NCI-H1048 (cell line): ENCODE results near the gene ALG6.
"Not testable (repeated sequence)": the region's sequence is repeated elsewhere in the genome, so short reads cannot be mapped to it uniquely, and the experiment has no call there.

Source experiments
- DNase-seq: peaks from one replicate; lab custom pipeline; 2025; lab: John Stamatoyannopoulos, UW

The ALG6 gene

DNA sequence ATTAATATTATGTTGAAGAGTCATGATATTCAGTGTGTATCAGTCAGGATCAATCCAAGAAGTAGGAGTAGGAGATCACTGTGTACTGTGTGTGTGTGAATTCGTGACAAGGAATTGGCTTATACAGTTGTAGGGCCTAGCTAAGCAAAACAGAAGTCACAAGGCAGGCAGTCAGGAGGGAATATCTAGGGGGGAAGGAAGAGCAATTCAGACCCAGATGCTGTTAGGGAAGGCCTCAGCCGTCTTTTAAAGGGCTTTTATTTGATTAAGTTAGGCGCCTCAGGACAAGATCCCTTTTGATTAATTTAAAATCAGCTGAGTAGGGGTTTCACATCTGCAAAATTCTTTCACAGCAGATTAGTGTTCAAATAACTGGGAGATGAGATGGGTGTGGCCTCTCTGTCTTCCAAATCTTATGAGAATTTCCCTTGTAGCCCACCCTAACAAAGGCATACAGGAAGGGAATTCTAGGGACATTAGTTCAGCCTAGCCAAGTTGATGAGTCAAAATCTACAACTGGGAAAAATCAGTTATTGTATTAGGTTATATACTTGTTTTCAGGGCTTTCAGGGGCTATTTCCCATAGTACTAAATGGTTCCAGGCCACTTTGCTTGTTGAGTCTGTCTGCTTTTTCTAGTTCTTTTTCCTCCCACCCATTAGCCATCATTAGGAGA, 47.4 kb downstream of the ALG6 start:
- no peak for DNase-seq

DNA sequence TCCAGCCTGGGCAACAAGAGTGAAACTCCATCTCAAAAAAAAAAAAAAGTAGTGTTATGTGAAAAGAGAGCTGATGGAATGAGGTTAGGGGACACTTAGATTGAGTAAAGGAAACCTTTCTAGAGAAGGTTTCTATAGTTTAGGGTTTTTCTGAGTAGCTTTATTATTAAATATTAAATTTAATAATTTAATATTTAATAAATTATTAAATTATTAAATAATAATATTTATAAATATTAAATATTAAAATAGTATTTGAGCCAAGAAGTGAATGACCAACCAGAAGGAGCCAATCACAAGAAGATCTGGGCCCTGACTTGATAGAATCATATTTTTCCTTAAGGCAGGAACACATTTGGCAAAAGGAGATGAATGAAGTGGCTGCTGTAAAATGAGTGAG, 50.7 kb downstream of the ALG6 start:
- no peak for DNase-seq

DNA sequence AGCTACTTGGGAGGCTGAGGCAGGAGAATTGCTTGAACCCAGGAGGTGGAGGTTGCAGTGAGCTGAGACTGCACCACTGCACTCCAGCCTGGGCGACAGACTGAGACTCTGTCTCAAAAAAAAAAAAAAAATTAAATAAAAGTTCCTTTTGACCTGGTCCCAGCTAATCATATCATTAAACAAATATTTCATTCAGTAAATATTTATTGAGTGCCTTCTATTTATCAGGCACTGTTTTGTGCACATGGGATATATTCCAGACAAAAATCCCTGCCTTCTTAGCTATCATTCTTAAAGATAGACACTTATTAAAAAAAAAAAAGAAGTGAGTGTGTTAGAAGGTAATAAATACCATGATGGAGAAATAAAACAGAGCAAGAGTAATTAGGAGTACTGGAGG, 53.3 kb downstream of the ALG6 start:
- not testable (repeated sequence) for DNase-seq

DNA sequence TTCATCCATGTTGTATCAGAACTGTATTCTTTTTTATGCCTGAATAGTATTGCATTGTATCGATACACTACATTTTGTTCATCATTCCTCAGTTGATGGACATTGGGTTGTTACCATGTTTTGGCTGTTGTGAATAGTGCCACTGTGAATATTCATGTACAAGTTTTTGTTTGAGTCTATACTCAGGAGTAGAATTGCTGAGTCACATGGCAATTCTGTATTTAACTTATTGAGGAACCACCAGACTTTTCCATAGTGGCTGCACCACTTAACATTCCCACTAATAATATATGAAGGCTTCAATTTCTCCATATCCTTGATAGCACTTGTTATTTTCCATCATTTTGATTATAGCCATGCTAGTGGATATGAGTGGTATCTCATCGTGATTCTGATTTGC, 56.2 kb downstream of the ALG6 start:
- DNase-seq: no peak

DNA sequence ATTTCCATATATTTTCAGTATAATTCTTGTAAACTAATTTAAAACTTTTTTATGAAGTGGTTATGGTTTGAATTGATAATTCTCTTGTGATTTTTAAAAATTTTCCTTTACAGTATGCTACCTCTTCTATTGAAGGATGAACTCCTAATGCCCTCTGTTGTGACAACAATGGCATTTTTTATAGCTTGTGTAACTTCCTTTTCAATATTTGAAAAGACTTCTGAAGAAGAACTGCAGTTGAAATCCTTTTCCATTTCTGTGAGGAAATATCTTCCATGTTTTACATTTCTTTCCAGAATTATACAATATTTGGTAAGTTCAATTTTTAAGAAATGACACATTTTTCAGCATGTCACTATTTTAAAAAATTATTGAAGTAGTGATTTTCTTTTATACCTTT, 61.4 kb downstream of the ALG6 start:
- DNase-seq: no peak

DNA sequence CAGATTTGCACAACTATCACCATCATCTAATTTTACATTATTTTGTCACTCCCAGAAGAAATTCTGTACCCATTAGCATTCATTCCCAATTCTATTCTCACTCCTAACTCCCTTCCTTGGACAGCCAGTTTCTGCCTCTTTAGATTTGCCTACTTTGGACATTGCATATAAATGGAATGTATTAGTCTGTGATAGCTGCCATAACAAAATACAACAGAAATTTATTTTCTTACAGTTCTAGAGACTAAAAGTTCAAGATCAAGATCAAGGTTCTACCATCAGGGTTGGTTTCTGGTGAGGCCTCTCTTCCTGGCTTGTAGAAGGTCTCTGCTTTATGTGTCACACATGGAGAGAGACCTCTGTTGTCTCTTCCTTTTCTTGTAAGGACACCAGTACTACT, 61.9 kb downstream of the ALG6 start:
- no peak for DNase-seq

DNA sequence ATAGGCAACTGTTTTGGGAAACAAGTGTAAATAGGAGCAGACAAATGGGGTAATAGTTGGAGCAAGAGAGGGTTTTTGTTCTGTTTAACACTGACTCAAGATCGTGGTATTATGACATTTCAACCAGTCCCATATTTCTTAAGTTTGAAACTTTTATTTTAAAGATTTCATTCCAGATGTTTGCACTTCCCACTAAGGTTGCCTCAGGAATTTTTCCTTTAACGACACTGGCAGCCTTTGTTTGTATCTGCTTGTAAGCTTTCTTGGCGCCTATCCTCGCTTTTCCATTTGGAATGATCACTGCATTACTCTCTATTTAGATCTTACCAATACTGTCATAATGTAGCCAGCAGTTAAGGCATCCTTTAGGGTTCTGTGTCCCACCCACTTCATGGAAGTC, 67.7 kb downstream of the ALG6 start:
- DNase-seq: no peak

DNA sequence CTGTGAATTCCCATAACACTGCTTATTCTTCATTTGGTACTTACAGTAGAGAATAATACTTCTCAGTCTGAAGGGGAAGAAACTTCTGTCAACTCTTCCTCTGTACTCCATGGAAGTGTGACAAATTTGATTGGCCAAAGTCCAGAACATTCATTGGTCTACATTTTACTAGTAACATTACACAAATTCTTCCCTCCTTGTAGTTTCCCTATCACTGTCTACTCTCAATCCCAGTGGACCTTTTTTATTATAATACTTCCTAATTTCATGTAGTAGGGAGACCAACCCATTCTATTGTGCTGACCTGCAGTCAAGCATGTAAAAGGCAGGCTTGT, 74.7 kb downstream of the ALG6 start:
- no peak for DNase-seq

DNA sequence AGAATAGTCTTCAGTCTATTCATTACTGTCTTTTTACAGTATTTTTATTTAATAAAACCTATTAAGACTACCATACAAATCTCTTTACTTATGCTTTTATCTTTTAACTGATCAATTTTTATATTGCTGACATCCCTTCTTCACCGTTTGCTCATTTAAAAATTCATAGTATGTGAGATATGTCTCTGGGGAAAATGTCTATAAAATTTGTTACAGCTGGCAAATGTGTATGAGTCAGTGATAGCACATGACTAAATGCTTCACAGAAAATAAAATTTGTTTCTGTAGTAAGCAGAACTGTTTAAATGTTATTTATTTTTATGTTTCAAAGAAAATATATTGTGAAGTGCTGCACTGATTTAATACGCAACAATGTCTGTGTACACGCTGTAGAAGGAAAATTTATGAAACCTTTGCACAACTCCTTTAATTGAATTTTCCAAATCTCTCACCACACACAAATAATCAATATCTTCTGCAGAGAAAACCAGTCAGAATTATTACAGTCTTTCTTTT, 81.4 kb downstream of the ALG6 start:
- DNase-seq: no peak

DNA sequence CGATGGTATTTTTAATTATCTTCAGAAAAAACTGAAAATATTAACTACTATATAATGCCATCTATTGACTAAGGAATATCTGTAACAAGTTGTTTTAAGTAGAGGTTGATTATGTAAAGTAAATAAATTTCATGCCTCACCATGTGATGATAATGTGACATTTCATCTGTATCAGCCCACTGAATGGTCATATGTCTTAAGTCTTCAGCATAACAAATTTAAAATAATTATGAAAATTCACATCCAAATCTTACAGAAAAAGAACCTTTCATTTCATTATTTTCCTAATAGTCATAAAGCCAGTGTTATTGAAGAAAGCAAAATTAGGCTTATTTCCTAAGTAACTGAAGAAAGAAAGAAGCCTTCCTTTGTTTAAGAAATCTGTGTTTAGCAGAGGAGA, 83.0 kb downstream of the ALG6 start:
- DNase-seq: no peak

DNA sequence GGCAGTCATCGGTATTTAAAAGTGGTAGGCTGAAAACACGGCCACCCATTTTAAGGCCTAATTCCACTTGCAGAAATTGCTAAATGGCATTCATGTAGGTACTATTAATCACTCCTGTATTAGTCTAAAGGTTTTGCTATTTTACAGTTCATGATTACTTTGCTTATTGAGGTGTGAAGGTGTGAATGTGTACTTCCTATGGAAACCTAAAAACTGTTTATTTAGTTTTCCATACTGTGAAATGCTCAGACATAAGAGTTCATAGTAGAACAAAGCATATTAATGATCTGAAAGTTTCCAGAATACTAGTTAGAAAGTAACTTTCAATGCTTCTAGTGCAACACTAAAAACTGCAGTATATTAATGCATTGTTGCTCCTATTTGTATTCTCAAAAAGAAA, 85.8 kb downstream of the ALG6 start:
- no peak for DNase-seq

DNA sequence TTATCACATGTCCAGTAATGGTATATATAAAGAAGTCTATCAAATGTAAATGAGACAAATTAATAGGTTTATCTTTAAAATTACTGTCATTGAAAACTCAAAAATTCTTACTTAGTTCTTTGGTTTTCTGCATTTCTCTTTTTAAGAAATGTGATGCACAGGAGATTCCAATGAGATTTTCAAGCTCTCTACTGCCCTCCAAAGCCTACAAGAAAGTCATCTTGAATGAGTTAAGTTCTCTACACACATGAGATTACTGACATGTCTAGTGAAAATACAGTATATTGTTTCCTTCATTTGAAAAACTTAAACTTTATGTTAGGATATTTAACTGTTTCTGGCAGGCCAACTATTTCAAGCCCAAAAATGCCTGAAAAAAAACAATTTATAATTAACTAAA, 86.8 kb downstream of the ALG6 start:
- no peak for DNase-seq

DNA sequence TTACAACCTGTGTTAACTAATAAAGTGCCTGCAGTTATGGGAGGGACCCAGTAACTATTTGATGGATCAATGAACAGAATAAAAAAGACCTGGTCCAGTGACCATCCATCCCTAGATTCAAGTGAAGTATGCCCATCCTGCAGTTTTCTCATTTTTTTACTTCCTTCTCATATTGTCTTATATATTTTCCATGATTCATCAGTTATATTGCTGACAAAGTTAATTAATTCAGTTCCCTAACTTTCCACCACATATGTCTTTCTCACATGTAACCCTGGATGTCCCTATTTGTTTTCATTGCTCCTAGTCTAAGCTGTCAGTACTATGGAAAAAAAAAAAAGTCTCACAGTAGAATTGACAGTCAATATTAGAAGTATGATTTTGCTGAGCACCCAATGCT, 91.3 kb downstream of the ALG6 start:
- no peak for DNase-seq

DNA sequence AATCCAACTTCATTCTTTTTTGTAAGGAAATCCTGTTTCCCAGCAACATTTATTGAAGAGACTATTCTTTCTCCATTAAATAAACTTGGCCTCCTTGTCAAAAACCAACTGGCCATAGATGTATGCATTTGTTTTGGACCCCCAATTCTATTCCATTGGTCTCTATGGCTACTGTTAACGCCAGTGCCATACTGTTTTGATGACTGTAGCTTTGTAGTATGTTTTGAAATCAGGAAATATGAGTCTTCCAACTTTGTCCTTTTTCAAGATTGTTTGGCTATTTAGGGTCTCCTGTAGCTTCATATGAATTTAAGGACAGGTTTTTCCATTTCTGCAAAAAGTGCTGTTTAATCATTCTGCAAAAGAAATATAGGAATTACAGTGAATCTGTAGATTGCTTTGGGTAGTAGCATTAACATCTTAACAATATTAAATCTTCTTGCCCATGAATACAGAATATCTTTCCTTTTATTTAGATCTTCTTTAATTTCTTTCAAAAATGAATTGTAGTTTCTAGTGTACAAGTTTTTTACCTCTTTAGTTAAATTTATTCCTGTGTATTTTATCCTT, 94.3 kb downstream of the ALG6 start:
- DNase-seq: no peak

DNA sequence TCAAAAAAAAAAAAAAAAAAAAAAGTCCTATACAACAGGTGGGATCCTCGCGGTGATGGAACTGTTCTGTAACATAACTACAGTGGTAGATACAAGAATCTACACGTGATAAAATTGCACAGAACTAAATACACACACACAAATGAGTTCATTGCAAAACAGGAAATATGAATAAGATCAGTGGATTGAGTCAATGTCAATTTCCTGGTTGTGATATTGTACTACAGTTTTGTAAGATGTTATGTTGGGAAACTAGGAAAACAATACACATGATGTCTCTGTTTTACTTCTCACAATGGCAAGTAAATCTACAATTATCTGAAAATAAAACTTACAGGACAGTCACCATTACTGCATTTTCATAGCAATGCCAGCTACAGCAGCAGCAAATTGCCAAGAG, 95.8 kb downstream of the ALG6 start:
- DNase-seq: no peak

DNA sequence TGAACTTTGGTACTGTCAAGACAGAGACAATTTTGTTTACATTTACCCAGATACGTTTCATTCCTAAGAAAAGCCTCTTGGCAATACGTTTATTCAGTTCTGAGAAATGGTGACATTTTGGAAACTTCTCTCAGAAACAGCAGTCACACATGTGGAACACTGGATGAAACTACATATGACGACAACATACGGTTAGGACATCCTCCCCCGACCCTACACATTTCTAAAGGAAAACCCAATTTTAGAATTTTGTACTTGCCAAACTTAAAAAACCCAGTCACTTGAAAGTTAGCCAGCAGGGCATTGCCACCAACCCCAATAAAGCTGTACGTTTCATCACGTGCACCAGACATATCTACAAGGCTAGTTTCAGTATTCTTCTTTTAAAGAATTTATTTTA, 98.8 kb downstream of the ALG6 start:
- DNase-seq: no peak

DNA sequence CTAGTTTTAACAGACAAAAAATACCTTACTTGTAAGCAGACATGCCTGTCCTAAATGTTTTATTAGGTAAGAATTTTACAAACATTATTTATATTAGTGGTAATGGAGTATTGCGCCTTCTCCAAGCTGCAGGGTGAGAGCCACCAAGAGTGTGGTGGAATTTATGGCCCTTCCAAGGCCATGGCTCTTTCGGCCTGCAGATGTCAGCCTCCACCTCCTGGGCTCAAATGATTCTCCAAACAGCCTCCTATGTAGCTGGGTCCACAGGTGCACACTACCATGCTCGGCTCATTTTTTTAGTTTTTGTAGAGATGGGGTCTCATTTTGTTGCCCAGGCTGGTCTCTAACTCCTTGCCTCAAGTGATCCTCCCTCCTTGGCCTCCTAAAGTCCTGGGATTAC, 99.3 kb downstream of the ALG6 start:
- no peak for DNase-seq

DNA sequence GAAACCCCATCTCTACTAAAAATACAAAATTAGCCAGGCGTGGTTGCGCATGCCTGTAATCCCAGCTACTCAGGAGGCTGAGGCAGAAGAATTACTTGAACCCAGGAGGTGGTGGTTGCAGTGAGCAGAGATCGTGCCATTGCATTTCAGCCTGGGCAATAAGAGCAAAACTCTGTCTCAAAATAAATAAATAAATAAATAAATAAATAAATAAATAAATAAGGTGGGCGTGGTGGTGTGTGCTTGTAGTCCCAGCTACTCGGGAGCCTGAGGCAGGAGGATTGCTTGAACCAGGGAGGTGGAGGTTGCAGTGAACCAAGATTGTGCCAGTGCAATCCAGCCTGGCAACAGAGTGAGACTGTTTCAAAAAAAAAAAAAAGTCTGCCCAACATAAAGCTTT, 101.3 kb downstream of the ALG6 start:
- DNase-seq: not testable (repeated sequence)

DNA sequence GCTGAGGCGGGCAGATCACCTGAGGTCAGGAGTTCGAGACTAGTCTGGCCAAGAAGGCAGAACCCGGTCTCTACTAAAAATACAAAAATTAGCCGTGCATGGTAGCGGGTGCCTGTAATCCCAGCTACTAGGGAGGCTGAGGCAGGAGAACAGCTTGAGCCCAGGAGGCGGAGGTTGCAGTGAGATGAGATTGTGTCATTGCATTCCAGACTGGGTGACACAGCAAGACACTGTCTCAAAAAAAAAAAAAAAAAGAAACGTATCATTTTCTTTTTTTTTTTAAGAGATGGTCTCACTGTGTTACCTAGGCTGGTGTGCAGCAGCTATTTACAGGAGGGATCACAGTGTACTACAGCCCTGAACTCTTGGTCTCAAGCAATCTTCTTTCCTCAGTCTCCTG, 108.3 kb downstream of the ALG6 start:
- no peak for DNase-seq

DNA sequence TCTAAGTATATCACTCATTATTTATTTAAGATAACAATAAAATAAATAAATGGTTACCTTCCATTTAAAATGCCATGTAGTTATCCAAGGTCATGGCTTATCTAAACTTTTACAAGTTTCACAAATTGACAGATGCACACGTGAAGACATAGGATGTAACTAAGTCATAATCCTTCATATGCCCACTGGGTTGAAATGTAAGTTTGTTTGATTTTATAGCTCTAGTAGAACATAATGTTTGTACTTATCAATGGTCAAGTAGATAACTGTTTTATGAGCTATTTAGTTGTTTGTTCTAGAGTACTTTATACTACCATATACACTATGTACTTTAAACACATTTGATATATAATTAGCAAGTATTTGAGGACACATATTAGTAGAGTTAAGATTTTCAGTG, 112.6 kb downstream of the ALG6 start:
- no peak for DNase-seq

DNA sequence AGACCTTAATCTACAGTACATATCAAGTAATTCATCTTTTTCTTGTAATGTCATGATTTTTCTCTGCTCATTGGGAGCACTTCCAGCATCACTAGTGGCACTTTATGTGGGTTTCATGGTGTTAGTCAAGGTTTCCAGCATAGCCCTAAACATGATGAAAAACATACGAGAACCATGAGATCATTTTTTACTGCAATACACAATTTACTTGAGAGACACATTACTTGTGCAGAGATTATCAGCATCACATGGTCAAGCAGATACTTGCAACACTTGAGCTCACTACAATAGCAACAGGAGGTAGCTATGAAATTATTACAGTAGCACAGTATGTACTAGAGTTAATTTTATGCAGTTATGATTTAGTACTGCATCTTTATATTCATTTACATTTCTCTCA, 119.2 kb downstream of the ALG6 start:
- no peak for DNase-seq

DNA sequence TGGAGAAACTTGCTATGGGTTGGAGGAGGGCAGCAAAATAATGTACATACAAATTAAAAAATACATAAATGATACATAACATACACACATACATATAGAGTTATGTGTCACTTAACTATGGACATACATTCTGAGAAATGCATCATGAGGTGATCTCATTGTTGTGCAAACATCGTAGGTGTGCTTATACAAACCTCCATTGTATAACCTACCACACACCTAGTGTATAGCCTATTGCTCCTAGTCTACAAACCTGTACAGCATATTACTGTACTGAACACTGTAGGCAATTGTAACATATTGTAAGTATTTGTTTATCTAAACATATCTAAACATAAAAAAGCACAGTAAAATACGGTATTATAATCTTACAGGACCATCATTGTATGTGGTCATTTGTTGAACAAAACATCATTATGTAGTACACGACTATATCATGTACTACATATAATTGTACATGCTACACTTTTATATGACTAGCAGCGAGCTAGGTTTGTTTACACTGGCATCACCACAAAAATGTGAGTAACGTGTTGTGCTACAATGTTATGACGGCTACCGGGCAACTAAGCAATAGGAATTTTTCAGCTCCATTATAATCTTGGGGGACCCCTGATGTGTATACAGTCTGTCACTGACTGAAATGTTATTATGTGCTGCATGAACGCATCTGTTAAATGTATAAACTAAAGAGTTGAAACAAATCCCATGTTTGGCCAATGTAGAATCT, 120.1 kb downstream of the ALG6 start:
- DNase-seq: no peak
